Measurements from ENCODE around the gene UNC13B. TPM values are rescaled to one million over a fixed set of nuclear protein-coding genes. Genes with fewer than 3 reads are reported as not detected.

The UNC13B gene
- total and polyA plus RNA-seq, 3 experiments from 2014 or later: 0.54 to 3.5 (median 3.2) TPM

DNA sequence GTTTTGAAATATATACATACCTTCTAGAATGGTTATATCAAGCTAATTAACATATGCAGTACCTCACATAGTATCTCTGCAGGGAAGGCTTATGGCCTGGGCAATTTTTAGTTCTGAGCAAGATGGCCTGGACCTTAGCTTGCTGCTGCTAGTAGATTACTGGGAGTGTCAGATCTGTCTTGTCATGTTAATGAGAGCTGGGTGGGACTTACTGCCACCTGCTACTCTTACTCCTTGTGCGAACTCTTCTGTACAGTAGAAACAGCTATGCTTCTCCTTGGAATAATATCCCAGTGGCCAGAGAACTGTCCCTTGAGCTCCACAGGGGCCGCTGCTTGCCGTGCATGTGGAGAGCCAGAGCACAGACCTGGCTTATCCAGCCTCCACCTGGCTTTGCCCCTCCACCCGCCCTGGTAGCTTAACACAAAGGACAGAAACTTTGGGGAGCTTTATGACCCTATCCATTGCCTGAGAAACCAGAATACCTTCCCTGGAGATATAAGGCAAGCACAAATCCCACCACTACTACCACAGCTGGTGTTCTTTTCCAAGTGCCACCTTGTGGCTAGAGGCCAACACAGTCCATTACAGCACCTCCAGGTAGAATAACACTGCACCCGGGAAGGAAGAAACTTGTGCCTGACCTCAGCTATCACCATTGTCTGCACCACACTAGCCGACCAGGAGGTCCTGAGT, 253.7 kb downstream of the UNC13B start:
- Mint-ChIP-seq H3K36me3 (peaks cover 0 to 3% (median 0%) of the 10 kb centered on the region in 3 donors), H3K27ac (no peak overlapping the region), H3K27me3 (peaks cover 22 to 70% of the 10 kb centered on the region in 2 donors), H3K4me3 (no peak overlapping the region), H3K4me1 (no peaks in the 10 kb centered on the region), H3K9me3 (peaks cover 0 to 2% (median 0%) of the 10 kb centered on the region in 5 donors)
- Histone ChIP-seq H3K27me3 (ENCODE audit: insufficient read depth, low read length, poor library complexity, severe bottlenecking) (no peaks in the 10 kb centered on the region), H3K27ac (ENCODE audit: low read depth, low read length) (no peak overlapping the region), H3K4me3 (ENCODE audit: low read length) (no peak overlapping the region), H3K36me3 (ENCODE audit: insufficient read depth, low read length) (no peaks in the 10 kb centered on the region), H3K9me3 (ENCODE audit: low read length) (no peaks in the 10 kb centered on the region), H3K4me1 (ENCODE audit: insufficient read depth, low read length) (no peaks in the 10 kb centered on the region)
- DNase-seq: no peak
- ChIA-PET CTCF (interaction anchor here (0.7 to 1.1 kb wide), 3 partner anchors 12 to 299 kb away, joined by 3 read pairs; no protein-coding TSS in a partner anchor), POLR2A (no interaction called here)

DNA sequence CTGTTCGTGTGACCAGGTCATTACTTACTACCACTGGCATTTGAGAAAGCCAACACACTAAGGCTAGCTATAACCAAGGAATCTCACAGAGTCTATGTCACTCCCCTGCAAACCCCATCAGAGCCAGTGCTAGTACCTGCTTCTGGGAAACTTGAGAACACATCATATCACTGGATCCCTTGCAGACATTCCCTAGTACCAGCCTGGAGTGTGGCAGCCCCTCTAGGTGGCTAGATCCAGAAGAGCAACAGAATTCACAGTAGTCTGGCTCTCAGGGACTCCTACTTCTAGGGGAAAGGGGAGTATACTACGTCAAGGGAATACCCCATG, 254.3 kb downstream of the UNC13B start:
- POLR2A ChIA-PET: no interaction called here
- Histone ChIP-seq H3K4me1 (ENCODE audit: insufficient read depth, low read length) (no peaks in the 10 kb centered on the region), H3K27ac (ENCODE audit: low read depth, low read length) (no peak overlapping the region), H3K36me3 (ENCODE audit: insufficient read depth, low read length) (no peaks in the 10 kb centered on the region), H3K4me3 (ENCODE audit: low read length) (no peak overlapping the region), H3K27me3 (ENCODE audit: insufficient read depth, low read length, poor library complexity, severe bottlenecking) (no peaks in the 10 kb centered on the region), H3K9me3 (ENCODE audit: low read length) (no peaks in the 10 kb centered on the region)
- Mint-ChIP-seq H3K27ac (no peak overlapping the region), H3K4me1 (no peaks in the 10 kb centered on the region), H3K36me3 (peaks cover 0 to 3% (median 0%) of the 10 kb centered on the region in 3 donors), H3K27me3 (peaks cover 24 to 70% of the 10 kb centered on the region in 2 donors), H3K9me3 (peaks cover 0 to 2% (median 0%) of the 10 kb centered on the region in 5 donors), H3K4me3 (no peak overlapping the region)
- CTCF ChIA-PET: interaction anchor here (0.7 kb wide), 1 partner anchor 12 kb away, joined by 3 read pairs; no protein-coding TSS in a partner anchor
- no peak for DNase-seq

GRCh38 chr9:35422346-35422745, 260.5 kb downstream of the UNC13B start:
- ChIA-PET POLR2A (no interaction called here), CTCF (no interaction called here)
- Mint-ChIP-seq H3K4me1 (no peaks in the 10 kb centered on the region), H3K9me3 (peaks cover 0 to 3% (median 0%) of the 10 kb centered on the region in 5 donors), H3K27me3 (peaks cover 13 to 54% of the 10 kb centered on the region in 2 donors), H3K36me3 (peaks cover 0 to 2% (median 0%) of the 10 kb centered on the region in 3 donors), H3K4me3 (no peak overlapping the region), H3K27ac (no peak overlapping the region)
- Histone ChIP-seq H3K4me3 (ENCODE audit: low read length) (no peak overlapping the region), H3K27me3 (ENCODE audit: insufficient read depth, low read length, poor library complexity, severe bottlenecking) (peaks cover 3% of the 10 kb centered on the region), H3K27ac (ENCODE audit: low read depth, low read length) (no peak overlapping the region), H3K4me1 (ENCODE audit: insufficient read depth, low read length) (no peaks in the 10 kb centered on the region), H3K36me3 (ENCODE audit: insufficient read depth, low read length) (no peaks in the 10 kb centered on the region), H3K9me3 (ENCODE audit: low read length) (no peaks in the 10 kb centered on the region)
- DNase-seq: no peak

DNA sequence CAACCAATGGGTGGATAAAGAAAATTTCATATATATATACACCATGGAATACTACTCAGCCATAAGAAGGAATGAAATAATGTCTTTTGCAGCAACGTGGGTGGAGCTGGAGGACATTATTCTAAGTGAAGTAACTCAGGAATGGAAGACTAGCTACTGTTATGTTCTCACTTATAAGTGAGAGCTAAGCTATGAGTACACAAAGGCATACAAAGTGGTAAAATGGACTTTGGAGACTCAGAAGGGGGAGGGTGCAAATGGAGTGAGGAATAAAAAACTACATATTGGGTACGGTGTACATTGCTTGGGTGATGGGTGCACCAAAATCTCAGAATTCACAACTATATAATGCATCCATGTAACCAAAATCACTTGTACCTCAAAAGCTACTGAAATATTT, 260.9 kb downstream of the UNC13B start:
- CTCF ChIA-PET: no interaction called here

DNA sequence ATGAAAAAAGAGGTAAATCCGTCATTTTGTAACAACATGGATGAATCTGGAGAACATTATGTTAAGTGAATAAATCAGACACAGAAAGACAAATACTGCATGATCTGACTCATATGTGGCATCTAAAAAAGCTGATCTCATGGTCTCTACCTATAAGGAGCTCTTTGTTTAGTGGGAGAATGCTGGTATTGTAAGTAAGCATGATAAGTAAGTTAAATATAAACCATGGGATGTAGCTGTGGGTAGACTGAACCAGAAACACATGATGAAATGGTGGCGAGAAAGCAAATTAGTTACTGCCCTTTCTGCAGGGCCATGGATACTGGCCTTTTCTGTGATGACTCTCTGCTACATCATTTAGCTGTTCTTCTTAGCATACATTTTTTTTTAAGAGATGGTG, 261.7 kb downstream of the UNC13B start:
- no peak overlapping the region for H3K27ac Mint-ChIP-seq
- H3K36me3 Mint-ChIP-seq: peaks cover 0 to 4% (median 0%) of the 10 kb centered on the region in 3 donors
- Histone ChIP-seq H3K9me3 (ENCODE audit: low read length) (no peaks in the 10 kb centered on the region), H3K4me3 (ENCODE audit: low read length) (no peak overlapping the region), H3K36me3 (ENCODE audit: insufficient read depth, low read length) (no peaks in the 10 kb centered on the region), H3K4me1 (ENCODE audit: insufficient read depth, low read length) (no peaks in the 10 kb centered on the region), H3K27me3 (ENCODE audit: insufficient read depth, low read length, poor library complexity, severe bottlenecking) (peaks cover 3% of the 10 kb centered on the region), H3K27ac (ENCODE audit: low read depth, low read length) (no peak overlapping the region)
- no peak for DNase-seq
- no peaks in the 10 kb centered on the region for H3K4me1 Mint-ChIP-seq
- POLR2A ChIA-PET: no interaction called here
- H3K4me3 Mint-ChIP-seq: no peak overlapping the region
- peaks cover 1 to 6% (median 5%) of the 10 kb centered on the region in 5 donors for H3K9me3 Mint-ChIP-seq
- peaks cover 21 to 55% of the 10 kb centered on the region in 2 donors for H3K27me3 Mint-ChIP-seq
- CTCF ChIA-PET: no interaction called here

More for the DNA sequence above, 260.9 kb downstream of the UNC13B start:
- H3K4me1 ChIP-seq (ENCODE audit: insufficient read depth, low read length): no peaks in the 10 kb centered on the region
- no peaks in the 10 kb centered on the region for H3K36me3 ChIP-seq (ENCODE audit: insufficient read depth, low read length)
- H3K9me3 ChIP-seq (ENCODE audit: low read length): no peaks in the 10 kb centered on the region
- Mint-ChIP-seq H3K9me3 (peaks cover 0 to 3% (median 0%) of the 10 kb centered on the region in 5 donors), H3K27me3 (peaks cover 13 to 55% of the 10 kb centered on the region in 2 donors), H3K4me3 (no peak overlapping the region), H3K4me1 (no peaks in the 10 kb centered on the region), H3K27ac (no peak overlapping the region), H3K36me3 (peaks cover 0 to 2% (median 0%) of the 10 kb centered on the region in 3 donors)
- POLR2A ChIA-PET: no interaction called here
- no peak overlapping the region for H3K27ac ChIP-seq (ENCODE audit: low read depth, low read length)
- DNase-seq: no peak
- H3K27me3 ChIP-seq (ENCODE audit: insufficient read depth, low read length, poor library complexity, severe bottlenecking): peaks cover 3% of the 10 kb centered on the region
- no peak overlapping the region for H3K4me3 ChIP-seq (ENCODE audit: low read length)

GRCh38 chr9:35424356-35425352, 262.8 kb downstream of the UNC13B start:
- Mint-ChIP-seq H3K4me1 (no peaks in the 10 kb centered on the region), H3K36me3 (peaks cover 0 to 5% (median 0%) of the 10 kb centered on the region in 3 donors), H3K4me3 (no peak overlapping the region), H3K27me3 (peaks cover 28 to 56% of the 10 kb centered on the region in 2 donors), H3K9me3 (peaks cover 5 to 13% (median 9%) of the 10 kb centered on the region in 5 donors), H3K27ac (no peak overlapping the region)
- Histone ChIP-seq H3K4me1 (ENCODE audit: insufficient read depth, low read length) (no peaks in the 10 kb centered on the region), H3K9me3 (ENCODE audit: low read length) (no peaks in the 10 kb centered on the region), H3K4me3 (ENCODE audit: low read length) (no peak overlapping the region), H3K27me3 (ENCODE audit: insufficient read depth, low read length, poor library complexity, severe bottlenecking) (peaks cover 3% of the 10 kb centered on the region), H3K27ac (ENCODE audit: low read depth, low read length) (no peak overlapping the region), H3K36me3 (ENCODE audit: insufficient read depth, low read length) (no peaks in the 10 kb centered on the region)
- no peak for DNase-seq
- CTCF ChIA-PET: no interaction called here
- POLR2A ChIA-PET: no interaction called here

GRCh38 chr9:35426627-35427026, 264.8 kb downstream of the UNC13B start:
- Histone ChIP-seq H3K4me3 (ENCODE audit: low read length) (no peak overlapping the region), H3K9me3 (ENCODE audit: low read length) (no peaks in the 10 kb centered on the region), H3K27ac (ENCODE audit: low read depth, low read length) (no peak overlapping the region), H3K4me1 (ENCODE audit: insufficient read depth, low read length) (no peaks in the 10 kb centered on the region), H3K36me3 (ENCODE audit: insufficient read depth, low read length) (no peaks in the 10 kb centered on the region), H3K27me3 (ENCODE audit: insufficient read depth, low read length, poor library complexity, severe bottlenecking) (peaks cover 3% of the 10 kb centered on the region)
- DNase-seq: no peak
- Mint-ChIP-seq H3K4me1 (no peaks in the 10 kb centered on the region), H3K9me3 (peaks cover 6 to 13% (median 9%) of the 10 kb centered on the region in 5 donors), H3K27me3 (peaks cover 26 to 55% of the 10 kb centered on the region in 2 donors), H3K36me3 (peaks cover 0 to 5% (median 0%) of the 10 kb centered on the region in 3 donors), H3K27ac (no peak overlapping the region), H3K4me3 (no peak overlapping the region)
- ChIA-PET POLR2A (no interaction called here), CTCF (no interaction called here)

DNA sequence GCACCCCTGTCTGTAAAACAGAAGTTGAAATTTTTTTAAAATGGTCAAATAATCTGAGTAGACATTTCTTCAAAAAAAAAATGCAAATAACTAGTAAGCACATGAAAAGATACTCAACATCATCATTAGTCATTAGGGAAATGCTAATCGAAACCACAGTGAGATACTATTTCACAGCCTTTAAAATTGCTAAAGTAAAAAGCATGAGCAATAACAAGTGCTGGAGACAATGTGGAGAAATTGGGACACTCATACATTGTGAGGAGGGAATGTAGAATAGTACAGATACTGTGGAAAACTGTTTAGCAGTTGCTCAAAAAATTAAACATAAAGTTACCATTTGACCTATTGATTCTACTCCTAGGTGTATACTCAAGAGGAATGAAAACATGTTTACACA, 269.7 kb downstream of the UNC13B start:
- peaks cover 0 to 5% (median 0%) of the 10 kb centered on the region in 3 donors for H3K36me3 Mint-ChIP-seq
- H3K9me3 ChIP-seq (ENCODE audit: low read length): no peaks in the 10 kb centered on the region
- peaks cover 26 to 39% of the 10 kb centered on the region in 2 donors for H3K27me3 Mint-ChIP-seq
- H3K27me3 ChIP-seq (ENCODE audit: insufficient read depth, low read length, poor library complexity, severe bottlenecking): no peaks in the 10 kb centered on the region
- no peak for DNase-seq
- POLR2A ChIA-PET: interaction anchor here (0.6 kb wide), 1 partner anchor 65 kb away, joined by 3 read pairs; no protein-coding TSS in a partner anchor
- CTCF ChIA-PET: no interaction called here
- H3K27ac Mint-ChIP-seq: no peak overlapping the region
- no peak overlapping the region for H3K4me3 Mint-ChIP-seq
- H3K4me3 ChIP-seq (ENCODE audit: low read length): no peak overlapping the region
- H3K4me1 ChIP-seq (ENCODE audit: insufficient read depth, low read length): no peaks in the 10 kb centered on the region
- peaks cover 6 to 13% (median 9%) of the 10 kb centered on the region in 5 donors for H3K9me3 Mint-ChIP-seq
- H3K4me1 Mint-ChIP-seq: no peaks in the 10 kb centered on the region
- H3K27ac ChIP-seq (ENCODE audit: low read depth, low read length): no peak overlapping the region
- H3K36me3 ChIP-seq (ENCODE audit: insufficient read depth, low read length): no peaks in the 10 kb centered on the region

Data from CD8-positive, alpha-beta memory T cell (primary cell).